Measurements from ENCODE around the gene WSCD2.

- no peak for TF ChIP-seq CTCF (IDR thresholded peaks at IDR 0.05)
- TF ChIP-seq MAX (IDR thresholded peaks at IDR 0.05; ENCODE audit: low read depth), result no peak
- no peak for TF ChIP-seq YY1 (IDR thresholded peaks at IDR 0.05; ENCODE audit: low read depth)
- no peak for TF ChIP-seq FOXM1 (IDR thresholded peaks at IDR 0.05; ENCODE audit: low read depth)
- TF ChIP-seq TCF12 (IDR thresholded peaks at IDR 0.05), result no peak
- TF ChIP-seq MEF2A (IDR thresholded peaks at IDR 0.05; ENCODE audit: borderline replicate concordance, low read depth), result no peak
- TF ChIP-seq FOSL2 (IDR thresholded peaks at IDR 0.05; ENCODE audit: borderline replicate concordance, low read depth), result no peak
- TF ChIP-seq REST (IDR thresholded peaks at IDR 0.05; ENCODE audit: low read depth, low read length), result no peak
- TF ChIP-seq POLR2AphosphoS5 (IDR thresholded peaks at IDR 0.05; ENCODE audit: low read depth, low read length), result no peak
- TF ChIP-seq ELF1 (IDR thresholded peaks at IDR 0.05), result no peak
- TF ChIP-seq EZH2phosphoT487 (IDR thresholded peaks at IDR 0.05; ENCODE audit: borderline replicate concordance, low read depth), result no peak
- TF ChIP-seq SMC3 (IDR thresholded peaks at IDR 0.05; ENCODE audit: low read depth, low read length), result no peak
These were observed 37.4 kb upstream of the WSCD2 start for GRCh38 chr12:108091679-108092051.

All from SK-N-SH (cell line).